Measurements from ENCODE around the gene RAB34. TPM values are rescaled to one million over a fixed set of nuclear protein-coding genes. Genes with fewer than 3 reads are reported as not detected.

The RAB34 gene, protein sequence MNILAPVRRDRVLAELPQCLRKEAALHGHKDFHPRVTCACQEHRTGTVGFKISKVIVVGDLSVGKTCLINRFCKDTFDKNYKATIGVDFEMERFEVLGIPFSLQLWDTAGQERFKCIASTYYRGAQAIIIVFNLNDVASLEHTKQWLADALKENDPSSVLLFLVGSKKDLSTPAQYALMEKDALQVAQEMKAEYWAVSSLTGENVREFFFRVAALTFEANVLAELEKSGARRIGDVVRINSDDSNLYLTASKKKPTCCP
- total RNA-seq (2014; rRNA removed; shearing (Covaris generic)), result 27.3 and 32.1 TPM in 2 replicates

DNA sequence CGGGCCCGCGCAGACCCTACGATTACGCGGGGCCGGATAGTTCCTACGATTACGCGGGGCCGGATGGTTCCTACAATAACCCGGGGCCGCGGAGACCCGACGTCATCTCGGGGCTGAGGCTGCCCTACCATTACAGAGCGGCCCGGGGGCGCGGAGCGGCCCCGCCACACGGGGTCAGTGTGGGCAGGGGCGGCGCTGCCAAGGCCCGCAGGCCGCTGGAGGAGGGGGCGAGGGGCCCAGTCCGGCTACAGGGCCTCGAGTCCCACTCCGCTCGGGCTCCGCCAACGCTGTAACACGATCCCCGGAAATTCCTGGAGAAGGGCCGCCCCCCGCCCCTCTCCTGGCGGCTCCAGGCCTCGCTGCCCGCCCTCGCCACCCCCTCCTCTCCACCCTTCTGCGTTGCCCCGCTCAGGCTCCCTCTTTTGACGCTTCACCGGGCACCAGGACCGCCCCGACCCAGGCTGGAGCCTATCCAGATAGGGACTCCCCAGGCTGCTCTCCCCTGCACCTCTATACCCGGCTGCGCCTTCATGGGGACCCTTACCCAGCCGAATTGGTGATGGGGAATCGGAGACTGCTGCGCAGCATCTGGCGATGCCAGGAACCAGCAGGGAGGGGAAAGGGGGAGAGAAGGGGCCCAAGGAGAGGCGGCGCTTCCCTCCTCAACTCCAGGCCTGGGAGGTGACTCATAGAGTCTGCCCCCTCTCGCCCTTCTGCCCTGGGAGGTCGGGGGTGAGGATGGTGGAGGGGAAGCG is at the start of gene RAB34:
Gene RAB34 (minus strand): TSS at position 291 of the 755 bp plus-strand sequence. CDS start 602 bp downstream, outside the sequence.
- peak; percentile 38 for DNase-seq (ENCODE audit: low read depth)

DNA sequence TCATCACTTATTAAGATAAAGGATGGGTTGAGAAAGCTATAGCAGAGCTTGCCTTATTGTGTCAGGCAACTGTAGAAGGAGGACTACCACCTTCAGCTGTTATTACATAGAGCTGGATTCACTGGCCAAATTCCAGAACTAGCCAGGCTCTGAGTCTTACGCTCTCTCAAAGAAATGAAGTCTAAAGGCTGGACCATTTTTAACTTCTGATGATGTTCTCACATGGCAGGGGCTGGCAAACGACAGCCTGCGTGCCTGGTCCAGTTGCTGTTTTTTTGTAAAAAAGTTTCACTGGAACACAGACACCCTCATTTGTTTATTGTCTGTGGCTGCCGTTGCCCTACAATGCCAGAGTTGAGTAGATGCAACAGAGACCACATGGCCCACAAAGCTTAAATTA is 47.4 kb upstream of the RAB34 start:
- DNase-seq (ENCODE audit: low read depth), result no peak

DNA sequence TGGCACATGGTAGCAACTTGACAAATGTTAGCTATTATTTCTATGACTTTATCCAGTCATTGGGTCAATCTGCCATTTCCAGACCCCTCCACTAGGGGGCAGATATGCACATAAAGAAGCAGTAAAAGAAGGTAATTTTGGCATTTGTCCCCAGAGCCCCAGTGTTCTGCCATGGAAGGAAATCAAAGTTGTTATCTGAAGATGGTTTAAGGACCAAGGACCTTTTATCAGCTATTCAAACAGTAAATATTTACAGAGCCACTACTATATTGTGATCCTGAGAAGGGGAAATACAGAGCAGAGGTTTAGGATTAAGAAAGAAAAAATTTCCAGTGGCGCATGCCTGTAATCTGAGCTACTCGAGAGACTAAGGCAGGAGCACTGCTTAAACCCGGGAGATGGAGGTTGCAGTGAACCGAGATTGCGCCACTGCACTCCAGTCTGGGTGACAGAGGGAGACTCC is 46.2 kb upstream of the RAB34 start:
- peak; percentile 77 for DNase-seq (ENCODE audit: low read depth)

DNA sequence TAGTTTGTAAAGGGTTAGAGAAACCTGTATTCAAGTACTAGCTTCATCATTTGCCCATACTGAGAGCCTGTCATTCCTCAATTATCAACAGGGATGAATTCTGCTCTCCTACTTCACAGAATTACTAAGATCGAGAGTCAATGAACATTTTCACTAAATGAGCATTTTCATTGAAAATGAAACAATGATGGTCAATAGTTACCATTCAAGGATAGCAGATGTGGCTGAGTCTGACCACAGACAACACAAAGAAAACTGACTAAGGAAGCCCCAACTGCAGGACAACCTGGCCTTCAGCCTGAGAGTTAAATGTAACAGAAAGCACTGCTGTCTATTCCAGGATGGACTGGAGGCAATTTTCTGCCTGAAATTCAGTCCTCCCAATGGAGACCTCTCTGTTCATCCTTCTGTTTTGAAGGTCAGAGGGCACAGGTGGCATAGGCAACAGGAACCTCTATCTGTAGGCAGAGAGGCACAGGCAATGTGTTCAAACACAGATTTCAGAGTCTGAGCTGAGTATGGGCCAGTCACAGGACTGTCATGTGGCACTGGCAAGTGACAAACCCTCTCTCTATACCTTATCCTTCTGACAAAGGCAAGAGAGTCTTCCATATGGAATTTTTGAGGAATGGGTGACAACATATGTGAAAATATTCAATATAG is 45.6 kb upstream of the RAB34 start:
- no peak for DNase-seq (ENCODE audit: low read depth)

DNA sequence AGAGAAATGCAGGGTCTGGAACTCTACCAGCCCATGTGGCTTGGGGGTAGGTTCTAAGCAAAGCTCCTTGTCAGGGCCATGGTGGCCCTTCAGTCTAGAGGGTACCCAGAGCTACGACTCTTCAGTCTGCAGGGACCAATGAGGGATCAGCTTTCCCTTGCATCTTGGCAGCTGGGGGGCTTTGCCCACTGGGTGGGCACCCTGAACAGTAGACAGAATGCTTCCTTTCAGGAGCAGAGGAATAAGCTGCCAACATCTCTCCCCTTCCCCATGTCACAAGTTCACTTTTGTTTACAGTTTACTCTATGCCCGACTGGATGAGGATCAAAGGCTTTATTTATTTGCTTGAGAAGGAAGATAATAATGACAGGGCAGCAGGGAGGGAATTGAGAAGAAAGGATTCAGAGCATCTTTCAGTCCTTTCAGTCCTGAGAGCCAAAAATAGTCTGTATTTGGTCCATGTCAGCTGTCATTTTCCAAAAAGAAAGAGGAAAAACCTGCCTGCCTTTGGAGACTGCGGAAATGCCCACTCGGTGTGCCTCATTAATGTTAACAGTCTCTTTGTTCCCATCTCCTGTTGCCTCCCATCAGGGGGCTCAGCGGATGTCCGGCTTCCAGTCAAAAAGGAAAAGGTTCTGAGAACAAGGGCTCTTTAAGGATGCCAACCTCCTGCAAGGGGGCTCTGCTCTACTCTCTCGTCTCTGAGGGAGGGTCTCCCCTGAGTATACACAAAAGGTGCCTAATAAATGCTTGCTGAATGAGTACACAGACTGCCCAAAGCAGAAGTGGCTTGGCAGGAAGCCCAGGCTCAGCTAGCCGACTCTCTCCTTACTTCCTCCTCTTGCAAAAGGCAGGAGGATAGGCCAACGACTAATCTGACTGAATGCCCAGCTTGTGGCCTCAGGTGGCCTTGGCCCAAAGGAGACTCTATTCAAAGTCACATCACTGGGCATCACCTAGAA is 43.2 kb upstream of the RAB34 start:
- DNase-seq (ENCODE audit: low read depth), result peak; percentile 64

DNA sequence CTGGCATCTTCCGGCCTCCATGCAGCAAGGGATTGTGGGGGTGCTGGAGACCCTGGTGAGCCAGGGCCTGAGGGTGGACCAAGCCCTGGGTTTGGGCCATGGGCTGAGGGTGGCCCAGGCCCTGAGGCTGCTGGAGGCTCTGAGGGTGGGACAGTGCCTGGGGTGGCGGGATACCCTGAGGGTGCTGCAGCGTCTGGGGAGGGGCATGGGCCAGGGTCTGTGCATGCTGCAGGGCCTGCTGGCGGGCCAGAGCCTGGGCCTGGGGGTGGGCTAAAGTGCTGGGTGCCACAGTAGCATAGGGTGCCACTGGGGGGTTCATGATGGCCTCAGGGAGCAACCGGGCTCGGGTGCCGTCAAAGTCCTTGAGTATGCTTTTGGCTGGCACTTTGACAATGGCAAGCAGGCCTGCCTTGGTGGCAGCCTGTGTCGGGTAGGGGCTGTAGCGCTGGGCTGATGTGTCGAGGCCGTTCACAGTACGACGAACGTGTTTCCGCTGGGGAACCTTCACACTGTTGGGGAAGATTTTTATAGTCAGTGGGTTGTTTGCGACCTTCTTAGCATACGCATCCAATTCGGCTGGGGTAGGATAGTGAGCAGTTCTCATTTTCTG is 41.7 kb upstream of the RAB34 start:
- no peak for DNase-seq (ENCODE audit: low read depth)

DNA sequence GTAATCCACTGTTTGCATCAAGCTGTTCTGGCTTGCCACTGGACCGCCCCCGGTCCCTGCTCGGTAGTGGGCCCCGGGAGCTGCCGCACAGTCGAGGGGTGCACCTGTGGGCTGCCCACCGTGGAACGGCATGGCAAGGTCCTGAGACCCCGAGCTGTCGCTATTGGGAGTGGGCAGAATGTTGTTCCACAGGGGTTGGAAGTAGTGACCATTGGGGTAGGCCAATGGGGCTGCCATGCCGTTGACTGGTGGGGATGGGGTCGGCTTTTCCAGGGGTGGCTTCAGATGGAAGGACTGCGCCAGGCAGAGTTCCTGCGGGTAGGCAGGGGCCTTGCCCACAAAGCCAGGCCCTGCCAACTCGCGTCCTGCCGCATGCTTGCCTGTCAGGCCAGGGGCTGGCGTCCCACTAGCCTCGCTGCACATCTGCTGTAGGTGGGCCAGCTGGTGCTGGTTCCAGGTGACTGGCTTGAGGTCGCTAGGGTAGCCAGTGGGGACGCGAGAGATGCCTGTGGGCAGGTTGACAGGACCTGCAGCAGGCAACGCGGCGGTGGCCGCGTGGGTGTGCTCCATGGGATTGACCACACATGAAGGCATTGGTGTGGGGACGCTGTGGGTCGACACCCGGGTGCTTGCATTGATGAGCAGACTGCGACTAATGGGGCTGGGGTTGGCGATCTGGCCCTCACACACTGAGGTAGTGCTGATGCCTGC is 40.9 kb upstream of the RAB34 start:
- no peak for DNase-seq (ENCODE audit: low read depth)

DNA sequence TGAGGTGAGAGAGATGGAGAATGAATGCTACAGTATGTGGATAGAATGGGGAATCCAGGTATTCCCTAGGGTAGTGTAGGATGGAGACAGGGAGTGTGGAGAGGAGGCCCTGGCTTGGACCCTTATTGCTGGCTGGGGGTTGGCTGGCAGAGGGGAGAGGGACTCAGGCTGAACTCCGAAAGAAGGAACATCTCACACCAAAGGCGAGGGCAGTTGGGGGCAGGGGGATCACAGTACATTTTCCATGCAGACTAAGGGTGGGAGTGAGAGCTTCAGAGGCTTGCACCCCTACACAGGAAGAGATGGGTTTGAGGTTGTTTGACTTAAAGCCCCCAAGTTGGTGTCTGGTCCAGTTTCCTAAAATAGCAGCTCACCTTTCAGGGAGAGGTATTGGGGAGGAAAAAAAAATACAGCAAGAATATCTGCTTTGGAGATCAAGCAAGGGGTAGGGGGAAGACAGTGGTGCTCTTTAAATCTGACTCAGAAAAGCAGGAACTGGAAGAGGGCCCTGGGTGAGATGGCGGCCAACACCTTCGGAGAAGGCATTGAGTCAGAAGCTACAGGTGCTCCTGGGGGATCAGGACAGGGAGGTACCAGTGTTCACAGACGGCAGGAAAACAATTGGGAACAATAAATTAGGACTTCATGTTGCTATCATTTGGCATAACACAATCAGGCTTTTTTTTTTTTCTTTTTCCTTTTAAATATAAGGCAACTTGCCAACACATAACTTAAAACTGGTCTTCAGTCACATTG is 38.6 kb upstream of the RAB34 start:
- DNase-seq (ENCODE audit: low read depth), result no peak

DNA sequence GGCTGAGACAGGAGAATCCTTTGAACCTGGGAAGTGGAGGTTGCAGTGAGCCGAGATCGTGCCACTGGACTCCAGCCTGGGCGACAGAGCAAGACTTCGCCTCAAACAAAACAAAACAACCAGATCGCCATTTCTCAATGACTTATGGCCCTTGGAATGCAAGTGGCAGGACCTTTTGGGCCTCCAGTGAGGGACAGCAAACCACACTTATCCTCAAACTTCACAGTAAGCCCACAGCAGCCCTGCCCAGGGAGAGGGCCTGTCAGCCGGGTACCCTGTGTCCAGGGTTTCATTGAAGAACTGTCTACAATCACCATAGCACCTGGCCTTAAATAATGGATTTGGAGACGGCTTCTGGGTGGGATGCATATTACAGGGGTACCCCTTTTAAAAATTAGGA is 37.8 kb upstream of the RAB34 start:
- peak; percentile 84 for DNase-seq (ENCODE audit: low read depth)

DNA sequence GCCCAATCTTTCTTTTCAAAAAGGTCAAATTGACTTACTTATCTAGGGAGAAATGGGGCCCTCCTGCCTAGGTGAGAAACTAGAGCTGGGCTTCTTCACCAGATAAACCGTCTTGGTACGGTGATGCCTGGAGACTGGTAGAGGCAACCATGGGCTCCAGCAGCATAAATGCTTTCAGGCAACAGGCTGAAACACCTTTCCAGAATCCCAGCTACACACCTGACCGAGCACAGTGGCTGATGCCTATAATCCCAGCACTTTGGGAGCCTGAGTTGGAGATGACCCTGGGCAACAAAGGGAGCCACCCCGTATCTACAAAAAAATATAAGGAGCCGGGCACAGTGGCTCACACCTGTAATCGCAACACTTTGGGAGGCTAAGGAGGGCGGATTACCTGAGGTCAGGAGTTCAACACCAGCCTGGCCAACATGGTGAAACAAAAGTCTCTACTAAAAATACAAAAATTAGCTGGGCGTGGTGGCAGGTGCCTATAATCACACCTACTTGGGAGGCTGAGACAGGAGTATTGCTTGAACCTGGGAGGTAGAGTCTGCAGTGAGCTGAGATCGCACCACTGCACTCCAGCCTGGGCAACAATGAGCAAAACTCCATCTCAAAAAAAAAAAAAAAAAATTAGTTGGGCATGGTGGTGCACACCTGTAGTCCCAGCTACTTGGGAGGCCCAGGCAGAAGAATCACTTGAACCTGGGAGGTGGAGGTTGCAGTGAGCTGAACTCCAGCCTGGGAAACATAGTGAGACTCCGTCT is 34.1 kb upstream of the RAB34 start:
- DNase-seq (ENCODE audit: low read depth), result no peak

DNA sequence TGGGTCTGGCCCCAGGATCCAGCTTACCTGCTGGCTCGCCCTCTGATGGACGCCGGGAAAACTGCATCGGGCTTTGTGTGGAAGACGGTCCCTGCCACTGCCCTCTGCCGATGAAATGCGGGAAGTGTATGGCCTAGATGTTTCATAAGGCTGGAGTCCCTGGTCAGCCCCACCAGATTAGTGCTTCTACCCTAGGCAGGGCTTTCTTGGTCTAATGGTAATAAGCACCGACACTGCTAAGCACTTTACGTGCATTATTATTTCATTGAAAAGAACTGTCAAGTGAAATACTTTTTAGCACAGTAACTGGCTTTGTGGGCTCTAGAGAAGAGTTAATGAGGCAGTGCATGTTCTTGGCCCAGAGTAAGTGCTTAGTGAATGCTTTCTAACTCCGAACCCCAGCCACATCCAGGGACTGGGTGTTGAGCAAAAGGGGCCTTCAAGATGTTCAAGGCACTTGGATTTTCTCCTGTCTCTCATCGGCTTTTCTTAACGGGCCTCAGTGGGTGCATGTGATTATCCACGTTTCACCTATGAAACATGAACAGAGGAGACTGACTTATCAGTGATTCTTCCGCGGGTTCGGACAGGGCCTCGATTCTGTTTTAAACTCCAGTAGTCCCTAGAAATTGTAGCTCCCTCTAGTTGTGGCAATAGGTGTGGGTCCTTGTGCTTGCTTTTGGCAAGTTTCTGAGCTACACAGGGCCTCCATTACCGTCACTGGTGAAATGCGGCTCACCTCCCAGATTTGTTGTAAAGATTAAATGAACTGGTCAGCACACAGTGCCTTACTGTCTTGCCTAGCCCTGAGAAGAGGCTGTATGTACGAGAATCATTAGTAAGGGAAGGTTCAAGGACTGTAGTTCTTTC is 32.7 kb upstream of the RAB34 start:
- DNase-seq (ENCODE audit: low read depth), result peak; percentile 87

DNA sequence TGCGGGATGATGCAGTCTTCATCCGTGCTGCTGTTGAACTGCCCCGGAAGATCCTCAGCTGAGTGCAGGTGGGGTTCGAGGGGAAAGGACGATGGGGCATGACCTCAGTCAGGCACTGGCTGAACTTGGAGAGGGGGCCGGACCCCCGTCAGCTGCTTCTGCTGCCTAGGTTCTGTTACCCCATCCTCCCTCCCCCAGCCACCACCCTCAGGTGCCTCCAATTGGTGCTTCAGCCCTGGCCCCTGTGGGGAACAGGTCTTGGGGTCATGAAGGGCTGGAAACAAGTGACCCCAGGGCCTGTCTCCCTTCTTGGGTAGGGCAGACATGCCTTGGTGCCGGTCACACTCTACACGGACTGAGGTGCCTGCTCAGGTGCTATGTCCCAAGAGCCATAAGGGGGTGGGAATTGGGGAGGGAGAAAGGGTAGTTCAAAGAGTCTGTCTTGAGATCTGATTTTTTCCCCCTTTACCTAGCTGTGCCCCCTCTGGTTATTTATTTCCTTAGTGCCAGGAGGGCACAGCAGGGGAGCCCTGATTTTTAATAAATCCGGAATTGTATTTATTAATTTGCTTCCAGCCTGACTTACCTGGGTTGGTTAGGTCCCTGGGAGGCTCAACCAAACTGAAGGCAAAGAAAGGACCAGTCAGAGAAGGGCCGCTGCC is 32.0 kb upstream of the RAB34 start:
- DNase-seq (ENCODE audit: low read depth), result no peak

DNA sequence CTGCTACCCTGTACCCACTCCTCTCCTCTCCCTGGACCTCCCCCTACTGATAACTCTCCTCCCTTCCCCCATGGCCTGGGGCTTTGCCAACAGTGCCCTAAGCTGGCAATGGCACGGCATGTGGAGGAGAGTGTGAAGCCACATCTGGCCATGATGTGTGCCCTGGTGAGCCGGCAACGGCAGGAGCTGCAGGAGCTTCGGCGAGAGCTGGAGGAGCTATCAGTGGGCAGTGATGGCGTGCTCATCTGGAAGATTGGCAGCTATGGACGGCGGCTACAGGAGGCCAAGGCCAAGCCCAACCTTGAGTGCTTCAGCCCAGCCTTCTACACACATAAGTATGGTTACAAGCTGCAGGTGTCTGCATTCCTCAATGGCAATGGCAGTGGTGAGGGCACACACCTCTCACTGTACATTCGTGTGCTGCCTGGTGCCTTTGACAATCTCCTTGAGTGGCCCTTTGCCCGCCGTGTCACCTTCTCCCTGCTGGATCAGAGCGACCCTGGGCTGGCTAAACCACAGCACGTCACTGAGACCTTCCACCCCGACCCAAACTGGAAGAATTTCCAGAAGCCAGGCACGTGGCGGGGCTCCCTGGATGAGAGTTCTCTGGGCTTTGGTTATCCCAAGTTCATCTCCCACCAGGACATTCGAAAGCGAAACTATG is 31.3 kb upstream of the RAB34 start:
- DNase-seq (ENCODE audit: low read depth), result no peak

DNA sequence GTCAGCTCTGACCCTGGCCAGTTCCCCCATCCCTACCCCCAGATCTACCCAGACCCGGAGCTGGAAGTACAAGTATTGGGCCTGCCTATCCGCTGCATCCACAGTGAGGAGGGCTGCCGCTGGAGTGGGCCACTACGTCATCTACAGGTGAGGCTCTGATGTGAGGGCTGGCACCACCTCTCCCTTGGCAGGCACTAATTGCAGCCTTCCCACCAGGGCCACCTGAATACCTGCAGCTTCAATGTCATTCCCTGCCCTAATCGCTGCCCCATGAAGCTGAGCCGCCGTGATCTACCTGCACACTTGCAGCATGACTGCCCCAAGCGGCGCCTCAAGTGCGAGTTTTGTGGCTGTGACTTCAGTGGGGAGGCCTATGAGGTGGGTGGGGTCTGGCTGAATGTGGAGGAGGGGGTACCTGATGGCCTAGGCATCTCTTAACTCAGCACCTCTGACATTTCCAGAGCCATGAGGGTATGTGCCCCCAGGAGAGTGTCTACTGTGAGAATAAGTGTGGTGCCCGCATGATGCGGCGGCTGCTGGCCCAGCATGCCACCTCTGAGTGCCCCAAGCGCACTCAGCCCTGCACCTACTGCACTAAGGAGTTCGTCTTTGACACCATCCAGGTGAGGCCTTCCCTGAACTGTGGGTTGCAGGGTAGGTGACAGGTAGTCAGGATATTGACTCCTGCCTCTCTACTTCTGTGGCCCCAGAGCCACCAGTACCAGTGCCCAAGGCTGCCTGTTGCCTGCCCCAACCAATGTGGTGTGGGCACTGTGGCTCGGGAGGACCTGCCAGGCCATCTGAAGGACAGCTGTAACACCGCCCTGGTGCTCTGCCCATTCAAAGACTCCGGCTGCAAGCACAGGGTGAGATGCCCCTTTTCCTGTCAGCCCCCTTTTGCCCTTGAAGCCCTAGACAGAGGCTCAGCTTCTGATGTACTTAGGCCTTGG is 30.4 kb upstream of the RAB34 start:
- no peak for DNase-seq (ENCODE audit: low read depth)

DNA sequence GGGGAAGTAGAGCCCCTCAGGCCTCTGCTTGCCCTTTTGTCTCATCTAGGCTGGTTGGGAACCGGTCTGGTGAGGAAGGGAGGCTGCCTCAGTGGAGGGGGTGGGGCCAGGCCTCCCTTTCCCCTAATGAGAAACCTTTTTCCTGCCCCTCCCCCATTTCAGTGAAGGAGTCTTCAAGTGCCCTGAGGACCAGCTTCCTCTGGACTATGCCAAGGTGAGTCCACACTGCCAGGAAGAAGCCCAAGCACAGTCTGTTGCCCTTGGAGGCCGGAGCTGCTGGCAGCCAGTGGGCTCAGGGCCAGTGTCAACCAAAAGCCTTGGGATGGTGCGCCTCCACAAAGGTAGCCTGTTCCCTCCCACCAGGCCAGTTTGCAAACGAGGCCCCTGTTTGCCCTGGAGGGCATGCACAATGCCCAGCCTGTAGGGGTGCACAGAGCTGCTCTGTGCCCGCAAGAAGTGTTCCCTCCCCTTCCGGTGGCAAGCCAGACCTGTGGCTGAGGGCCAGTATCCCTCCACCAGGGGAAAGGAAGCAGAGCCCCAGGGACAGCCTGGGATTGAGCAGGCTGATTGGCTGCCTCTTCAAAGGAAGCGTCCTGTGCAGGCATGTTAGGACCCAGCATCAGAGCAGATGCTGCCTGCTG is 29.5 kb upstream of the RAB34 start:
- no peak for DNase-seq (ENCODE audit: low read depth)

All from M059J (cell line).